Gastrocnemius medialis (tissue), 4 donors: ENCODE data around the gene MAP2K7.

Experiments
- POLR2A ChIP-seq, 2 donors: fragments of 450-650 bp; IDR thresholded peaks; one replicate each; pipeline ENCODE4 v1.6.1; 2017; ENCODE audit warnings: antibody characterized with exemption in 2 of 2, mild to moderate bottlenecking in 2 of 2, moderate library complexity in 2 of 2
- TF ChIP-seq, protein P1 (sequence below), 5 experiments: fragments of 450-650 bp in 3 of 5; fragments of 200-600 bp in 2 of 5; sonication (generic) in 2 of 5; IDR thresholded peaks in 4 of 5; conservative IDR thresholded peaks in 1 of 5; 1 replicate in 4 of 5; 2 replicates in 1 of 5; pipeline ENCODE4 v1.5.1; 2016 to 2019; ENCODE audit warnings: antibody characterized with exemption in 5 of 5, mild to moderate bottlenecking in 3 of 5, moderate library complexity in 3 of 5

DNA sequence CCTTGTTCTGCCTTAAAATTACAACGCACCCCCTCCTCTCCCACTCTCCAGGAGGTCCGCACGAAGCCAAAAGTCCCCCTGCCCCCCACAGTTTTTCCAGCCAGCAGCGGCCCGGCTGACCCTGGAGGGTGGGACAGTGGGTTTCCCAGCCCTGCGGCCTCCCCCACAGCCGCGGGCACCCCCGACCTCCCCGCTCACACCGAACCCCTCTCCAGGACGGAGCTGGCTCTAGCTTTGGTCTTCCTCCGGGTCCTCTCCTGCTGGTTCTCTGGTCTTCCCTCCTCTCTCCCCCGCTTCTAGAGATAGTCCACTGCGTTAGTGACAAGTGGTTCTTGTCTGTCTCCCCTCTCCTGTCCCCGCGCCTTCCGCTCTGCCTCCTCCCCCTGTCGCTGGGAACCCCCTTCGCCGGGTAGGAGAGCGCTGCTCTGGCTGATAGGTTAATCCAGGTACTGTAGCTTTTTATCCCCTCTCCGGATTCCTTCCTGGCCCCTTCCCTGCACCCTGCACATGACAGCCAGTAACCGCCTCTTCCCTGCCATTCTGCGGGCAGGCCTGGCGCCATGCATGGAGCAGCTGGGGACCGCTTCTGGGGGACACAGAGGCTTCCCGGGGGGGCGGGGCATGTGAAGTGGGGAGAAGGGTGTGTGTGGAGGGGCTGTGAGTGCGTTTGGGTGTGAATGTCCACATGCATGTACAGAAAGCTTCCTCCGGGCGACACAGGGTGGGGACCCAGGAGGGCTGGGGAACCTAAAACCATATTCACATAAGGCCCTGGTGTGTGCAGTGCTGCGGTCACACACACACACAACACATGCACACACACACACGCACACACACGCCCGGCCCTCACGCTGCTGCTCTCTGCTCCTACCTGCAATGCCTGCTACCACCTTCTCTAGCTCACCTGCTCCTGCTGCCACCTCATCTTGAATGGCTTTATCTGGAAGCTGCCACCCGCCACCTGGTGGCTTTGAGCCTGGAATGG lies 46.7 kb upstream of the MAP2K7 start:
- TF ChIP-seq, protein P1, sequence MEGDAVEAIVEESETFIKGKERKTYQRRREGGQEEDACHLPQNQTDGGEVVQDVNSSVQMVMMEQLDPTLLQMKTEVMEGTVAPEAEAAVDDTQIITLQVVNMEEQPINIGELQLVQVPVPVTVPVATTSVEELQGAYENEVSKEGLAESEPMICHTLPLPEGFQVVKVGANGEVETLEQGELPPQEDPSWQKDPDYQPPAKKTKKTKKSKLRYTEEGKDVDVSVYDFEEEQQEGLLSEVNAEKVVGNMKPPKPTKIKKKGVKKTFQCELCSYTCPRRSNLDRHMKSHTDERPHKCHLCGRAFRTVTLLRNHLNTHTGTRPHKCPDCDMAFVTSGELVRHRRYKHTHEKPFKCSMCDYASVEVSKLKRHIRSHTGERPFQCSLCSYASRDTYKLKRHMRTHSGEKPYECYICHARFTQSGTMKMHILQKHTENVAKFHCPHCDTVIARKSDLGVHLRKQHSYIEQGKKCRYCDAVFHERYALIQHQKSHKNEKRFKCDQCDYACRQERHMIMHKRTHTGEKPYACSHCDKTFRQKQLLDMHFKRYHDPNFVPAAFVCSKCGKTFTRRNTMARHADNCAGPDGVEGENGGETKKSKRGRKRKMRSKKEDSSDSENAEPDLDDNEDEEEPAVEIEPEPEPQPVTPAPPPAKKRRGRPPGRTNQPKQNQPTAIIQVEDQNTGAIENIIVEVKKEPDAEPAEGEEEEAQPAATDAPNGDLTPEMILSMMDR (IDR thresholded peaks at IDR 0.05 in 4 of 5, conservative IDR thresholded peaks at IDR 0.05 in 1 of 5): no peak
- no peak for TF ChIP-seq POLR2A (IDR thresholded peaks at IDR 0.05)
